ENCODE measurements around the gene TUBB. TPM values are rescaled to one million over a fixed set of nuclear protein-coding genes. Genes with fewer than 3 reads are reported as not detected.

TUBB gene
- total RNA-seq, 1 experiment from 2014 or later: 853 TPM

- CTCF ChIA-PET: no interaction called here
- H3K4me1 ChIP-seq (ENCODE audit: control insufficient read depth, insufficient read depth, low read length): peaks cover 38% of the 10 kb centered on the region
- POLR2A ChIA-PET: no interaction called here
- peak; percentile 22; the same call in 1 of the 2 replicates for TF ChIP-seq POLR2AphosphoS5 (IDR thresholded peaks at IDR 0.05; ENCODE audit: low read depth, low read length)
- TF ChIP-seq TCF7L2 (IDR thresholded peaks at IDR 0.05; ENCODE audit: low read depth, low read length): no peak
- in situ Hi-C loops (cut with HindIII; ENCODE audit: low pct_unique_long_range_greater_than_20kb, low sequenced_read_pairs) (no loop called here), intact Hi-C loops (cut with micrococcal nuclease; ENCODE audit: unreplicated experiment) (no loop called here)
- DNase-seq (ENCODE audit: low read depth, low spot score): no peak
- BruUV-seq (replicated peaks): no TSS peak
- peak within 1 kb of the TSS; percentile 85 to 96 for H3K4me3 ChIP-seq (ENCODE audit: low read depth in 2 of 2, low read length in 2 of 2)
- H3K27ac ChIP-seq (ENCODE audit: low read length): peak within 1 kb of the TSS; percentile 94
- no peaks in the 10 kb centered on the region for H3K27me3 ChIP-seq (ENCODE audit: control insufficient read depth, insufficient read depth, low read length)
- H3K9me3 ChIP-seq (ENCODE audit: control insufficient read depth, insufficient read depth, low read depth, low read length): no peaks in the 10 kb centered on the region
- no peaks in the 10 kb centered on the region for H3K36me3 ChIP-seq (ENCODE audit: control insufficient read depth, insufficient read depth, low read length)
- peak; percentile 49 for ATAC-seq
These were observed 33.9 kb upstream of the TUBB start, which contains the start of gene PPP1R18 for GRCh38 chr6:30686009-30686907. Gene PPP1R18, minus strand, starts transcription at chr6:30686645. Its CDS starts 627 bp downstream, at chr6:30686018.

GRCh38 chr6:30686908-30687658, 33.1 kb upstream of the TUBB start:
- CTCF ChIA-PET: interaction anchor here (2.5 kb wide), 1 partner anchor 8 kb away, joined by 11 read pairs; no protein-coding TSS in a partner anchor
- peaks cover 40% of the 10 kb centered on the region for H3K4me1 ChIP-seq (ENCODE audit: control insufficient read depth, insufficient read depth, low read length)
- in situ Hi-C loops (cut with HindIII; ENCODE audit: low pct_unique_long_range_greater_than_20kb, low sequenced_read_pairs): no loop called here

More at GRCh38 chr6:30686908-30687658, 33.1 kb upstream of the TUBB start:
- POLR2A ChIA-PET: no interaction called here
- Histone ChIP-seq H3K27me3 (ENCODE audit: control insufficient read depth, insufficient read depth, low read length) (no peaks in the 10 kb centered on the region), H3K9me3 (ENCODE audit: control insufficient read depth, insufficient read depth, low read depth, low read length) (no peaks in the 10 kb centered on the region), H3K4me3 (ENCODE audit: low read depth in 2 of 2, low read length in 2 of 2) (peak overlapping the region; percentile 85 to 96), H3K27ac (ENCODE audit: low read length) (peak overlapping the region; percentile 86), H3K36me3 (ENCODE audit: control insufficient read depth, insufficient read depth, low read length) (no peaks in the 10 kb centered on the region)
- BruUV-seq (replicated peaks): no TSS peak
- DNase-seq (ENCODE audit: low read depth, low spot score) (peak; percentile 68), ATAC-seq (peak; percentile 71)
- no peak for TF ChIP-seq REST (IDR thresholded peaks at IDR 0.05; ENCODE audit: insufficient read depth in 1 of 2, low read depth in 2 of 2, low read length in 1 of 2)
- TF ChIP-seq SIN3A (IDR thresholded peaks at IDR 0.05; ENCODE audit: borderline replicate concordance, insufficient read depth, low read depth, low read length): peak; percentile 87; the same call in 1 of the 2 replicates
- TF ChIP-seq TCF7L2 (IDR thresholded peaks at IDR 0.05; ENCODE audit: low read depth, low read length): no peak
- no peak for TF ChIP-seq CTCF (IDR thresholded peaks at IDR 0.05)
- TF ChIP-seq POLR2AphosphoS5 (IDR thresholded peaks at IDR 0.05; ENCODE audit: low read depth, low read length): peak; percentile 85
- intact Hi-C loops (cut with micrococcal nuclease; ENCODE audit: unreplicated experiment): no loop called here

Measured in Panc1 (cell line).